Stimulated activated effector memory CD8-positive, alpha-beta T cell treated with anti-CD3 and anti-CD28 coated beads, Interleukin-12 subunit alpha, Interleukin-12 subunit beta, amount 100 ng/mL, for 72 hours (primary cell): ENCODE data around the gene BMERB1.
A peak's percentile ranks its signal among the peaks of the same experiment; 100 is the strongest.
"Not testable (repeated sequence)": the region's sequence is repeated elsewhere in the genome, so short reads cannot be mapped to it uniquely, and the experiment has no call there.

Experiments
- ATAC-seq: fragments of 150-1000 bp; cut with Tn5 transposase; 2 replicates; pipeline ENCODE4 v1.10.0; 2021
- DNase-seq, 2 donors: peaks; one replicate each; pipeline ENCODE4 v3.0.0; 2021 to 2022; ENCODE audit warnings: low spot score in 2 of 2
- H3K27ac Mint-ChIP-seq: one replicate; pipeline ENCODE4 v1.8.0; 2022; ENCODE audit warnings: mild to moderate bottlenecking, mixed read lengths
- H3K36me3 Mint-ChIP-seq: one replicate; pipeline ENCODE4 v1.8.0; 2022; ENCODE audit warnings: mild to moderate bottlenecking, mixed read lengths
- H3K4me1 Mint-ChIP-seq: one replicate; pipeline ENCODE4 v1.8.0; 2022; ENCODE audit warnings: mixed read lengths
- H3K4me3 Mint-ChIP-seq: one replicate; pipeline ENCODE4 v1.8.0; 2022; ENCODE audit warnings: mild to moderate bottlenecking, mixed read lengths
- H3K9me3 Mint-ChIP-seq: one replicate; pipeline ENCODE4 v1.8.0; 2022; ENCODE audit warnings: mixed read lengths

The BMERB1 gene

DNA sequence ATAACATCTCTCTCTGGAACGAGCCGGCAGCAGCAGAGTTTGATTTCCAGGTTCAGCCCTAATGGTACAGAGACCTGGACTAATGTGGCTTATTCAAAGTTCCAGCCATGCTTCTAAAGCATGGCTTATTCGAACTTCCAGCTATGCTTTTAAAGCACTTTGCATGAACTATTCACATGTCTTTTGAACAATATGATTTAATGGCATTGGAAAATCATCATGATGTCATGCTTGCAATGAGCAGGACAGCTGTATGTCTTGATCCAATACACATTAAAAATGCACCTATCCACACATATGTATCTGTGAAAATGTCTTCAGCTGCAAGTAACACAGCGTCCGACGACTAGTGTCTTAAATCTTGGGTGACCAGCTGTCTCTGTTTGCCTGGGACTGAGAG, 122.9 kb downstream of the BMERB1 start:
- H3K36me3 Mint-ChIP-seq: no peaks in the 10 kb centered on the region
- no peaks in the 10 kb centered on the region for H3K9me3 Mint-ChIP-seq
- H3K4me1 Mint-ChIP-seq: peaks cover 13% of the 10 kb centered on the region
- ATAC-seq (no peak), DNase-seq (no peak)
- H3K27ac Mint-ChIP-seq: no peak overlapping the region
- H3K4me3 Mint-ChIP-seq: no peak overlapping the region

DNA sequence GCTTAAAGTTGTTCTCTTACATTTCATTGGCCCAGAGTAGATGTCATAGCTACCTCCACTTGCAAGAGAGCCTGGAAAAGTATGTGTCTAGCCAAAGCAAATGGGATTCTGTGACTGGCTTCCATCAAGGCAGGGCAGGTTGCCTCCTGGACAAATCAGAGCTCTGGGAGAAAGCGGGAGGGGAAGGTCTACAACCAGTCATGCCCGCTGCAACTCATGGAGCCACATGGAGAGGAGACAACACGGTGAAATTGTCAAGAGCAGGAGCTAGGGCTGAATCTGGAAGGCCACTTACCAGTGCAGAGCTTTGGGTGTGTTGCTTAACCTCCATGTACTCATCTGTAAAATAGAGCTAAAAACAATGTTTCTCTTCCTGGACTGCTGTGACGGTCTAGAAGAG, 124.8 kb downstream of the BMERB1 start:
- Mint-ChIP-seq H3K36me3 (no peaks in the 10 kb centered on the region), H3K4me1 (peaks cover 11% of the 10 kb centered on the region), H3K9me3 (no peaks in the 10 kb centered on the region), H3K4me3 (no peak overlapping the region), H3K27ac (no peak overlapping the region)
- no peak for DNase-seq
- no peak for ATAC-seq

DNA sequence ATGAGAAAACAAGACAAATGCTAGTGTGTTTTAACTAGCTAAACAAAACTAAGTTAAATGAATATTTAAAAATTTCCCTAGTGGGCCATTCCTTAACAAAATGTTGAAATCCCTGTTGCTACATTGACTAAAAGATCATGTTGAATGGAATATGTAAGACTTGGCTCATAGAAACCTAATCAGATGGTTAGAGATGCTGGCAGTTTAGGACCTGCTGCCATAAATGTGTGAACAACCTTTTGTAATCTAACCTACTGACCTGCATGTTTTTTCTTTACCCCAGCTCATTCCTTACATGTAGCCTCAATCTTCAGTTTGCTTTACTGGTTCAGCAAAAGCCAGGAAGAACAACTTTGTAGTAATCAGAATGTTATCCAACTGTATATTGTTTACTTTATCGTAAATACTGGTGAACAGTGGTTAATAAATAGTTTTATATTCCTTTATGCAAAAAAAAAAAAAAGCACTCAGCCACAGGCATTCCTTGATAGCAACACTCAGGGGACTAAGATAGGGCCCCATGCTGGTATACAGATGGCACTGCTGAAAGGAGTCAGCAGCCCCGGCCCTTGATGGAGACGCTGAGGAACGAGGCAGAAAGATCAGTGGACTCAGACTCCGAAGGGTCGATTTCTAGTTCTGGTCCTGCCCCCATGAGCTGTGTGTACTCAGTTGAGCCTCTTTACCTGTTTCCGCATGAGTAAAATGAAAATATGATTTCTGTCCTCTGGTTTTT, 130.4 kb downstream of the BMERB1 start:
- no peak overlapping the region for H3K27ac Mint-ChIP-seq
- no peak for DNase-seq
- H3K4me1 Mint-ChIP-seq: peaks cover 10% of the 10 kb centered on the region
- H3K4me3 Mint-ChIP-seq: no peak overlapping the region
- H3K36me3 Mint-ChIP-seq: no peaks in the 10 kb centered on the region
- H3K9me3 Mint-ChIP-seq: no peaks in the 10 kb centered on the region
- ATAC-seq: no peak

DNA sequence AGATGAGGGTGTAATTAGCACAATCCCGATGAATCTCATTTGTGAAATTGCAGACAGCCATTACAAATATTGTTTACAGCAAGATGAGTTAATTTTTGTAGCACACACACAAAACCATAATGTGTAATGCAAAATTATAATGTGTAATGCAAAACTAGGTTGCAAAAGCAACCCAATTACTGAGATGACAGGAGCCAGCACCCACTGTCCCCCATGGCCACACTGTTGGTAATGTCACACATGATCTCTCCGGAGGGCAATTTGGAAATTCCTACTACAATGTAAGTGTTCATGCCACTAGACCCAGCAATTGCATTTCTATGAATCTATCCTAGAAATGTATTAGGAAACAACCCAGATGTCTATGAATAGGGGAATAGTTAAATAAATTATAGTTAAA, 131.7 kb downstream of the BMERB1 start:
- no peak overlapping the region for H3K27ac Mint-ChIP-seq
- ATAC-seq: no peak
- H3K36me3 Mint-ChIP-seq: no peaks in the 10 kb centered on the region
- no peak overlapping the region for H3K4me3 Mint-ChIP-seq
- no peaks in the 10 kb centered on the region for H3K9me3 Mint-ChIP-seq
- no peak for DNase-seq
- H3K4me1 Mint-ChIP-seq: peaks cover 10% of the 10 kb centered on the region

DNA sequence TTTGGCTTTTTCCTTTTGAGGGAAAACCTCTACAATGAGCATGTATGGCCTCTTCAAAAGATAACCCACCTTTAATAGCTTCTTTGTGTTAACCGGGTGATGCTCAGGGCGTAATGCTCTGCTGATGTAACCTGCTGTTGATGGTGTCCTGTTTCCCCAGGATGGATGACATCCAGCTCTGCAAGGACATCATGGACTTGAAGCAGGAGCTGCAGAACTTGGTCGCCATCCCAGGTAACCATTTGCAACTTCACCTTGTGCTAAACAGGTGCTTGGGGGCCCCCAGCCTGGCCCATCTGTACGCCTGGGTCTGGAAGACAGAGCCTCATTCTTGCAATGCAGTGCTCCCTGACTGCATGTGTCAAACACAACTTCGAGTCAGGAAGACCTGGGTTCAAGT, 133.4 kb downstream of the BMERB1 start:
- Mint-ChIP-seq H3K4me1 (peaks cover 23% of the 10 kb centered on the region), H3K9me3 (peaks cover 2% of the 10 kb centered on the region), H3K4me3 (no peak overlapping the region), H3K27ac (no peak overlapping the region), H3K36me3 (no peaks in the 10 kb centered on the region)
- ATAC-seq: no peak
- DNase-seq: no peak

DNA sequence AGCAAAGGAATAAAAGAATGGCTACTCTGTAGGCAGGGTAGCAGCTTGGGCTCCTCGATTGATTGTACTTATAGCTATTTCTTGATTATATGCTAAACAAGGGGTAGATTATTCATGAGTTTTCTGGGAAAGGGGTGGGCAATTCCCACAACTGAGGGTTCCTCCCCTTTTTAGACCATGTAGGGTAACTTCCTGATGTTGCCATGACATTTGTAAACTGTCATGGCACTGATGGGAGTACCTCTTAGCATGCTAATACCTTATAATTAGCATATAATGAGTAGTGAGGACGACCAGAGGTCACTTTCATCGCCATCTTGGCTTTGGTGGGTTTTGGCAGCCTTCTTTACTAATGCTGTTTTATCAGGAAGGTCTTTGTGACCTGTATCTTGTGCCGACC, 136.3 kb downstream of the BMERB1 start:
- H3K27ac Mint-ChIP-seq, ATAC-seq, H3K36me3 Mint-ChIP-seq, DNase-seq, H3K4me3 Mint-ChIP-seq, H3K9me3 Mint-ChIP-seq: not testable (repeated sequence)
- peaks cover 26% of the 10 kb centered on the region for H3K4me1 Mint-ChIP-seq

DNA sequence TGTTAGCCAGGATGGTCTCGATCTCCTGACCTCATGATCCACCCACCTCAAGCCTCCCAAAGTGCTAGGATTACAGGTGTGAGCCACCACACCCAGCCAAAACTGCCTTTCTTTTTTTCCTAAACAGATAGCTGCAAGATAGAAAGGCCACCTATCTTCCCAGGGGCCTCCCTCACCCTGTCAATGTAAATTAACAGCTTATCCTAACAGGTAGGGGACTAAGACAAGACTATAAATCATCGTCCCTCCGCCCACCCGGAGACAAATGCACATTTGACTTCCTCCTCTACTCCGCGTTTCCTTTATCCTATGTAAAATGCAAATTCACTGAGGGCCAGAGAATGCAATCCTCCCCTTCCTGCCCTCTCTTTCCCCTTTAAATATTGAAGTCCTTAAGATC, 137.2 kb downstream of the BMERB1 start:
- no peak for ATAC-seq
- Mint-ChIP-seq H3K27ac (no peak overlapping the region), H3K4me1 (peaks cover 26% of the 10 kb centered on the region), H3K9me3 (peaks cover 2% of the 10 kb centered on the region), H3K4me3 (no peak overlapping the region), H3K36me3 (no peaks in the 10 kb centered on the region)
- no peak for DNase-seq

DNA sequence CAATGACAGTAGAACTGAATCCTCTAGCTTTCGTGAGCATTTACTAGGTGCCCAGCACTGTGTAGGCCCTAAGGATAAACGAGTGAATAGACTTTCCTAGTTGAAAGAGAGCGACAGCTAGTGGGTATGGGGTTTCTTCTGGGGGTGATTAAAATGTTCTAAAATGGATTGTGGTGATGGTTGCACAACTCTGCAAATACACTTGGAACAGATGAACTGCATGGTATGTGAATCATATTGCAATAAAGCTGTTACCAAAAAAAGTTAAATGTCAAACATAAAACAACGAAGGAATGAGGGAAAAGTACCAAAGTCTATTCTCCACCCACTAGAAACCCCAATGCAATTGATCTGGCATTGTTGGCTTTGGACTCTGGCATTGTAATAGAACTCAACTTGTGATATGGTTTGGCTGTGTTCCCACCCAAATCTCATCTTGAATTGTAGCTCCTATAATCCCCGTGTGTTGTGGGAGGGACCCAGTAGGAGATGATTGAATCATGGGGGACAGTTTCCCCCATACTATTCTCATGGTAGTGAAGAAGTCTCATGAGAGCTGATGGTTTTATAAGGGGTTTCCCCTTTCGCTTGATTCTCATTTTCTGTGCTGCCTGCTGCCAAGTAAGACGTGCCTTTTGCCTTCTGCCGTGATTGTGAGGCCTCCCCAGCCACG, 138.1 kb downstream of the BMERB1 start:
- DNase-seq (no peak), ATAC-seq (peak; percentile 78)
- Mint-ChIP-seq H3K36me3 (no peaks in the 10 kb centered on the region), H3K4me3 (no peak overlapping the region), H3K9me3 (peaks cover 2% of the 10 kb centered on the region), H3K27ac (peak overlapping the region; percentile 24), H3K4me1 (peaks cover 26% of the 10 kb centered on the region)

DNA sequence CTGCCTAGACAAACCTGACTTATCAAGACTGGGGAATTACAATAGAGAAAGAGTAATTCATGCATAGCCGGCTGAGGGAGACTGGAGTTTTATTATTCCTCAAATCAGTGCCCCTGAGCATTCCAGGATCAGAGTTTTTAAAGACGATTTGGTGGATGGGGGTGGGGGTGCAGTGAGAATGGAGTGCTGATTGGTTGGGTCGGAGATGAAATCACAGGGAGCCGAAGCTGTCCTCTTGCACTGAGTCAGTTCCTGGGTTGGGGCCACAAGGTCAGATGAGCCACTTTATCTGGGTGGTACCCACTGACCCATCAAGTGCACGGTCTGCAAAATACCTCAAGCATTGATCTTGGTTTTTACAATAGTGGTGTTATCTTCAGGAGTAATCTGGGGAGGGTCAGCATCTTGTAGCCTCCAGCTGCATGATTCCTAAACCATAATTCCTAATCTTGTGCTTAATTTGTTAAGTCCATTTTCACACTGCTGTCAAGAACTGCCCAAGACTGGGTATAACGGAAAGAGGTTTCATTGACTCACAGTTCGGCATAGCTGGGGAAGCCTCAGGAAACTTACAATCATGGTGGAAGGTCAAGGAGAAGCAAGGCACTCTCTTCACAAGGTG, 139.0 kb downstream of the BMERB1 start:
- H3K4me3 Mint-ChIP-seq: no peak overlapping the region

DNA sequence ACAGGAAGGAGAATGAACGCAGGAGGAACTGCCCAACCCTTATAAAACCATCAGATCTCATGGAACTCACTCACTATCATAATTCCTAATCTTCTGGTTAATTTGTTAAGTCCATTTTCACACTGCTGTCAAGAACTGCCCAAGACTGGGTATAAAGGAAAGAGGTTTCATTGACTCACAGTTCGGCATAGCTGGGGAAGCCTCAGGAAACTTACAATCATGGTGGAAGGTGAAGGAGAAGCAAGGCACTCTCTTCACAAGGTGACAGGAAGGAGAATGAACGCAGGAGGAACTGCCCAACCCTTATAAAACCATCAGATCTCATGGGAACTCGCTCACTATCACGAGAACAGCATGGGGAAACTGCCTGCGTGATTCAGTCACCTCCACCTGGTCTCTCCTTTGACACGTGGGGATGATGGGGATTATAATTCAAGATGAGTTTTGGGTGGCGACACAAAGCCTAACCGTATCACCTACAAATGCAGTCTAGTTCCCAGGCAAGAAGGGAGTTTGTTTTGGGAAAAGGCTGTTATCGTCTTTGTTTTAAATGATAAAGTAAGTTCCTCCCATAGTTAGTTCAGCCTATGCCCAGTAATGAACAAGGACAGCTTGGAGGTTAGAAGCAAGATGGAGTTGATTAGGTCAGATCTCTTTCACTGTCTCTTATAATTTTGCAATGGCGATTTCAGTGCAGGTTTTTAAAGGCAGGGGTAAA, 139.7 kb downstream of the BMERB1 start:
- not testable (repeated sequence) for H3K36me3 Mint-ChIP-seq, DNase-seq, H3K27ac Mint-ChIP-seq, ATAC-seq, H3K9me3 Mint-ChIP-seq, H3K4me3 Mint-ChIP-seq
- peaks cover 26% of the 10 kb centered on the region for H3K4me1 Mint-ChIP-seq

More for the DNA sequence above, 139.0 kb downstream of the BMERB1 start:
- Mint-ChIP-seq H3K36me3 (no peaks in the 10 kb centered on the region), H3K9me3 (peaks cover 2% of the 10 kb centered on the region), H3K27ac (no peak overlapping the region), H3K4me1 (peaks cover 26% of the 10 kb centered on the region)
- ATAC-seq: no peak
- no peak for DNase-seq

DNA sequence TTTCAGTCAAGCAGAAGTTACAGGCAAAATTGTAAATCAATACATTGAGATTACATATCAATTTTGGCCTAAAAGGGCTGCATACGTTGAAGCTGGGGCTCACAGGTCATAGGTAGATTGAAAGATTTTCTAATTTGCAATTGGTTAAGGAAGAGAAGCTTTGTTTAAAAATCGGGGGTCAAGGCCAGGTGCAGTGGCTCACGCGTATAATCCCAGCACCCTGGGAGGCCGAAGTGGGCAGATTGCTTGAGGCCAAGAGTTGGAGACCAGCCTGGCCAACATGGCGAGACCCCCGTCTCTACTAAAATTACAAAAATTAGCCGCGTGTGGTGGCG, 140.2 kb downstream of the BMERB1 start:
- no peak overlapping the region for H3K27ac Mint-ChIP-seq
- H3K4me1 Mint-ChIP-seq: peaks cover 26% of the 10 kb centered on the region
- no peak for ATAC-seq
- no peak overlapping the region for H3K4me3 Mint-ChIP-seq
- H3K9me3 Mint-ChIP-seq: peaks cover 2% of the 10 kb centered on the region
- H3K36me3 Mint-ChIP-seq: no peaks in the 10 kb centered on the region
- DNase-seq: no peak

DNA sequence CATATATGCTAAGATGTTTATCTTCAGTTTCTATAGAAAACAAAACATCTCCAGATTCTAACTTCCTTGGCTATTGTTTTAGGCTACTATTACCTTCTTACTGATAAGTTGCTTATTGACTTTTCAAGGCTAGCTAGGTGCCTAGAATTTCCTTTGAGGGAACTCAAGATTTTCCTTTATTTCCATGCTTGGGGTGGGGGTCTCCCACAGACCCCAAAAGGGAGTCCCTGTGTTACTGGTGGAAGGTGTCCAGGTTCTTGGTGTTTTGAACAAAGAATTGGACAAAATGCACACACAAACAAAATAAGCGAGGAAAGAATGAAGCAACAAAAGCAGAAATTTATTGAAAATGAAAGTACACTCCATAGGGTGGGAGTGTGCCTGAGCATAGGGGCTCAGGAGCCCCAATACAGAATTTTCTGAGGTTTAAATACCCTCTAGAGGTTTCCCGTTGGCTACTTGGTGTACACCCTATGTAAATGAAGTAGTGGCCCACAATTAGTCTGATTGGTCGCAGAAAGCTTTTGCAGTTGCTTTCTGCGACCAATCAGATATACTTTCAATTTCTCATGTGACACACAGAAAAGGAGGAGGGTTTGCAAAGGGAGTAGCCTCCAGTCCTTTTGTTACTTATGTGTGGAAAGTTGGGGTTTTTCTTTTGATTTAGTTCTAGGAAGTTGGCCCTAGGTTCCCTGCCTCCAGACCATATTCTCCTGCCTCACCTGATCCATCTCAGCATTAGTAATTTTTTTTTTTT, 141.1 kb downstream of the BMERB1 start:
- ATAC-seq (no peak), DNase-seq (no peak)
- Mint-ChIP-seq H3K4me1 (peaks cover 26% of the 10 kb centered on the region), H3K36me3 (no peaks in the 10 kb centered on the region), H3K4me3 (no peak overlapping the region), H3K9me3 (peaks cover 2% of the 10 kb centered on the region), H3K27ac (no peak overlapping the region)

DNA sequence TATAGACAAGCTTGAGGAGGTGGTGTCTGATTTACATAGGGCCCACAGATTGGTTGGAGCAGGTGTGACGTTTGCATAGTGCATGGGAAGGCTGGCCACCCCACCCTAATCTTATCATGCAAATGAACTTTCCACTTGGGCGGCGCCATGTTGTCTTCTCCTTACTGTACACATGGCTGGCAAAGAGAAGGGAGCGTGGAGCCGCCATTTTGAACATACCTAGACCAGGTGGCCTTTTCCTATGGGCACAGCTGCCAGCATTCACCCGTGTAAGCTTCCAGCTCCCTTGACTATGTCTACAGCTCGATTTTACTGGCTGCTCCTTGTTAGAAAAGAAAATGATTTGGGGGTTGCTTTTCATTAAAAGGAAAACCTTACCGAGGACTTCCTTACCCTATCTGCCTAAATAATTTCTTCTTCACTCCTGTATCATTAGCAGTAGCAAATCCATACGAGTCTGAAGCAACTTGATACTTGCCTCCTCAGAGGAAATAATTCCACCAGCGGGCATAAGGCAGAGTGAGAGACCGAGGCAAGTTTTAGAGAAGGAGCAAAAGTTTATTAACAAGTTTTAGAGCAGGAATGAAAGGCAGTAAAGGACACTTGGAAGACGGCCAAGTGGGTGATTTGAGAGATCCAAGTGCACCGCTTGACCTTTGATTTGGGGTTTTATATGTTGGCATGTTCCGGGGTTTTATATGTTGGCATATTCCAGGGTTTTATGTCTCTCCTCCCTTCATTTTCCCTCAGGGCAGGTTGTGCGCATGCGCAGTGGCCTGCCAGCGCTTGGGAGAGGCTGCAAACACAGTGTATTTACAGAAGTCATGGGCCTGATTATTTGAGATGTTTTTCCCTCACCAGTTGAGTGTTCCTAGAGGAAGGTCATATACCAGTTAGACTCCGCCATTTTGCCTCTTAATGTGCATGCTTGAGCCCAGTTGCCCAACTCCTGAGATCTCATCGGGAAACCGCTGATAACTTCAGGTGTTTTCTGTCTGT, 142.9 kb downstream of the BMERB1 start:
- H3K36me3 Mint-ChIP-seq: no peaks in the 10 kb centered on the region
- DNase-seq (no peak), ATAC-seq (no peak)
- no peaks in the 10 kb centered on the region for H3K9me3 Mint-ChIP-seq
- no peak overlapping the region for H3K4me3 Mint-ChIP-seq
- peaks cover 19% of the 10 kb centered on the region for H3K4me1 Mint-ChIP-seq
- peak overlapping the region; percentile 15 for H3K27ac Mint-ChIP-seq

DNA sequence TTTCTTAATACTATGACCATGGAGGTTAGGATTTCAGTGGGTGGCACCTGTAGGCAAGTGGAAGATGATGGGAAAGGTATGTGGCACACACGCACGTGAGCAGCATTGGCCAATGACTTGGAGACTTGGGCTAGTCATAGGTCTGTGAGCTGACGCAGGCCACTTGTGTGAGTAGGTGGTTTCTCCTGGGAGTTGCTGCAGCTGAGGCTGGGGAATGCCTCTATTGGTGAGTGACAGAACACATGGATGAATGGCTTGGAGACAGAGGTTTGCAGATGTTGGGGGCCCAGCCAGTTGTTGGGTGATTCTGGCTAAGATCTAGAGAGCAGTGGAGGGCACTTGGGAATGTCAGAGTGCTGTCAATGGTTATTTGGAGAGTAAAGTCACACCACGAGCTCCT, 144.4 kb downstream of the BMERB1 start:
- Mint-ChIP-seq H3K4me3 (no peak overlapping the region), H3K27ac (peak overlapping the region; percentile 15), H3K9me3 (no peaks in the 10 kb centered on the region), H3K36me3 (no peaks in the 10 kb centered on the region), H3K4me1 (peaks cover 12% of the 10 kb centered on the region)
- DNase-seq (no peak), ATAC-seq (no peak)
